ENCODE results near the gene CCDC15.
"Not testable (repeated sequence)": the region's sequence is repeated elsewhere in the genome, so short reads cannot be mapped to it uniquely, and the experiment has no call there.

The CCDC15 gene

DNA sequence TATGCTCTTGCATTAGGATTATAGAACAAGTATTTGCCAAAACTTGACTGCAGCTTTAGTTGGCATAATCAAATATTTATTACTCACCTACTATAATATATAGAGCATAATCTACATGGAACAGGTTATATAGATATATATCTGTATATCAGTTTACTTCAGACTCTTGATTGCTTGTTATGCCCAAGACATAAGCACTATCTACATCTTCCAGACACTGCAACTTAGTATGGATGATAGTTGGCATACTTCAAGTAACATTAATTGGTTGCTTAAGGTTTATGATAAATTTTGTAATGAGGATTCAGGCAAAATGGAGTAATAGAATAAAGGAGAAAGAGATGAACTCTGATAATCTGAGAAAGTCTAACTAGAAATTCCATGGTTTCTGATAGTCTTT is 1.0 kb downstream of the CCDC15 start:
- Histone ChIP-seq H2AFZ (ENCODE audit: low read depth, low read length) (peak overlapping the region; percentile 72; the same call in 1 of the 2 replicates), H3K4me2 (ENCODE audit: insufficient read depth, low read length) (peak overlapping the region; percentile 83)
- no peak for DNase-seq

DNA sequence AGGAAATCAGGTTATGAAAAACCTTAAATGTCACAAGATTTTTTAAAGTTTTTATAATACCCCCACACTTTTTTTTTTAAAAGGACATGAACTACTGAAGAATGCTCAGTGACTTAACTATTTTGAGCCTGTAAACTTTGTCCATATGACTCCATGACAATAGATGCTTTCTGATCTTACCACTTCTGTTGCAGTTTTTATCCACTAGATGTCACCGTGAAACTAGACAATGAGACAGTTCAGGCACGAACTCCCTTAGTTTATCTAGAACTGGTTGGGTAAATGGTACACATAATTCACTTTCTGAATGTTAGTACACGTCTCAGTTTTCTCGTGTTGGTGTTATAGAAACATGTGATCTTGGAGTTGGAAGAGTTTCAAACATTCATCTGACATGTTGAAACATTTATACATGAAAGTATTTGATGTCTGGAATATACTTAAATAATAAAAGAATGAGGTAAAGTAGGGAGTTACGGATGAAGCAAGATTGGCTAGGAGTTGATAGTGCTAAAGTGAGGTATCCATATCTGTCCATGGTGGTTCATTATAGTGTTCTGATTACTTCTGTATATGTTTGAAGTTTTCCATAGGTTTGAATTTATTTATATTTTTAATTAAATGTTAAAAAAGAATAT is 8.1 kb downstream of the CCDC15 start:
- H3K9me3 ChIP-seq (ENCODE audit: insufficient read depth, low read length, severe bottlenecking), result no peaks in the 10 kb centered on the region
- H3K9ac ChIP-seq (ENCODE audit: low read depth, low read length), result no peak overlapping the region
- no peak for TF ChIP-seq EZH2 (IDR thresholded peaks at IDR 0.05; ENCODE audit: borderline replicate concordance, low read depth, low read length, severe bottlenecking)
- TF ChIP-seq, protein P1, sequence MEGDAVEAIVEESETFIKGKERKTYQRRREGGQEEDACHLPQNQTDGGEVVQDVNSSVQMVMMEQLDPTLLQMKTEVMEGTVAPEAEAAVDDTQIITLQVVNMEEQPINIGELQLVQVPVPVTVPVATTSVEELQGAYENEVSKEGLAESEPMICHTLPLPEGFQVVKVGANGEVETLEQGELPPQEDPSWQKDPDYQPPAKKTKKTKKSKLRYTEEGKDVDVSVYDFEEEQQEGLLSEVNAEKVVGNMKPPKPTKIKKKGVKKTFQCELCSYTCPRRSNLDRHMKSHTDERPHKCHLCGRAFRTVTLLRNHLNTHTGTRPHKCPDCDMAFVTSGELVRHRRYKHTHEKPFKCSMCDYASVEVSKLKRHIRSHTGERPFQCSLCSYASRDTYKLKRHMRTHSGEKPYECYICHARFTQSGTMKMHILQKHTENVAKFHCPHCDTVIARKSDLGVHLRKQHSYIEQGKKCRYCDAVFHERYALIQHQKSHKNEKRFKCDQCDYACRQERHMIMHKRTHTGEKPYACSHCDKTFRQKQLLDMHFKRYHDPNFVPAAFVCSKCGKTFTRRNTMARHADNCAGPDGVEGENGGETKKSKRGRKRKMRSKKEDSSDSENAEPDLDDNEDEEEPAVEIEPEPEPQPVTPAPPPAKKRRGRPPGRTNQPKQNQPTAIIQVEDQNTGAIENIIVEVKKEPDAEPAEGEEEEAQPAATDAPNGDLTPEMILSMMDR (IDR thresholded peaks at IDR 0.05; ENCODE audit: borderline replicate concordance, extremely low read depth, low read length, poor library complexity, severe bottlenecking), result peak; percentile 88
- H2AFZ ChIP-seq (ENCODE audit: low read depth, low read length), result no peak overlapping the region
- H3K36me3 ChIP-seq (ENCODE audit: insufficient read depth, low read length), result peaks cover 5% of the 10 kb centered on the region; the same call in 1 of the 2 replicates
- no peak overlapping the region for H3K4me2 ChIP-seq (ENCODE audit: insufficient read depth, low read length)
- H3K27ac ChIP-seq (ENCODE audit: low read length), result no peak overlapping the region
- H3K4me3 ChIP-seq (ENCODE audit: low read depth in 1 of 2, low read length in 2 of 2), result no peak overlapping the region
- no peaks in the 10 kb centered on the region for H3K79me2 ChIP-seq (ENCODE audit: insufficient read depth, low read length)
- no peaks in the 10 kb centered on the region for H3K4me1 ChIP-seq (ENCODE audit: insufficient read depth, low read length)
- no peaks in the 10 kb centered on the region for H3K27me3 ChIP-seq (ENCODE audit: insufficient read depth, low read length, poor library complexity)
- ATAC-seq (ENCODE audit: insufficient read depth, low read depth) (peak; percentile 98), DNase-seq (peak; percentile 24)
- no peaks in the 10 kb centered on the region for H4K20me1 ChIP-seq (ENCODE audit: insufficient read depth, low read length)

More for the DNA sequence above, 1.0 kb downstream of the CCDC15 start:
- Histone ChIP-seq H3K79me2 (ENCODE audit: insufficient read depth, low read length) (peaks cover 4% of the 10 kb centered on the region), H3K9ac (ENCODE audit: low read depth, low read length) (peak overlapping the region; percentile 72), H3K36me3 (ENCODE audit: insufficient read depth, low read length) (peaks cover 5% of the 10 kb centered on the region; the same call in 1 of the 2 replicates), H3K4me3 (ENCODE audit: low read depth in 1 of 2, low read length in 2 of 2) (peak overlapping the region; percentile 65 to 86; a peak in 3 of 4 replicates), H3K27me3 (ENCODE audit: insufficient read depth, low read length, poor library complexity) (no peaks in the 10 kb centered on the region), H3K4me1 (ENCODE audit: insufficient read depth, low read length) (peaks cover 51% of the 10 kb centered on the region), H4K20me1 (ENCODE audit: insufficient read depth, low read length) (no peaks in the 10 kb centered on the region), H3K9me3 (ENCODE audit: insufficient read depth, low read length, severe bottlenecking) (no peaks in the 10 kb centered on the region), H3K27ac (ENCODE audit: low read length) (peak overlapping the region; percentile 84)
- ATAC-seq (ENCODE audit: insufficient read depth, low read depth), result no peak
- no peak for TF ChIP-seq EZH2 (IDR thresholded peaks at IDR 0.05; ENCODE audit: borderline replicate concordance, low read depth, low read length, severe bottlenecking)
- TF ChIP-seq, protein P1 (IDR thresholded peaks at IDR 0.05; ENCODE audit: borderline replicate concordance, extremely low read depth, low read length, poor library complexity, severe bottlenecking), result no peak

DNA sequence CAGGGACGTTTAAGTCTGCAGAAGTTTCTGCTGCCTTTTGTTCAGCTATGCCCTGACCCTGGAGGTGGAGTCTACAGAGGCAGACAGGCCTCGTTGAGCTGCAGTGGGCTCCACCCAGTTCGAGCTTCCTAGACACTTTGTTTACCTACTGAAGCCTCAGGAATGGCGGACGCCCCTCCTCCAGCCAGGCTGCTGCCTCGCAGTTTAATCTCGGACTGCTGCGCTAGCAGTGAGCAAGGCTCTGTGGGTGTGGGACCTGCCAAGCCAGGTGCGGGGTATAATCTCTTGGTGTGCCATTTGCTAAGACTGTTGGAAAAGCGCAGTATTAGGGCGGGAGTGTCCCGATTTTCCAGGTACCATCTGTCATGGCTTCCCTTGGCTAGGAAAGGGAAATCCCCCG is 14.2 kb downstream of the CCDC15 start:
- not testable (repeated sequence) for H3K9me3 ChIP-seq (ENCODE audit: insufficient read depth, low read length, severe bottlenecking); H3K27ac ChIP-seq (ENCODE audit: low read length); H3K27me3 ChIP-seq (ENCODE audit: insufficient read depth, low read length, poor library complexity); H4K20me1 ChIP-seq (ENCODE audit: insufficient read depth, low read length); ATAC-seq (ENCODE audit: insufficient read depth, low read depth); H3K9ac ChIP-seq (ENCODE audit: low read depth, low read length); H2AFZ ChIP-seq (ENCODE audit: low read depth, low read length); DNase-seq; H3K36me3 ChIP-seq (ENCODE audit: insufficient read depth, low read length); H3K4me1 ChIP-seq (ENCODE audit: insufficient read depth, low read length); H3K4me3 ChIP-seq (ENCODE audit: low read depth in 1 of 2, low read length in 2 of 2); H3K79me2 ChIP-seq (ENCODE audit: insufficient read depth, low read length); H3K4me2 ChIP-seq (ENCODE audit: insufficient read depth, low read length)

DNA sequence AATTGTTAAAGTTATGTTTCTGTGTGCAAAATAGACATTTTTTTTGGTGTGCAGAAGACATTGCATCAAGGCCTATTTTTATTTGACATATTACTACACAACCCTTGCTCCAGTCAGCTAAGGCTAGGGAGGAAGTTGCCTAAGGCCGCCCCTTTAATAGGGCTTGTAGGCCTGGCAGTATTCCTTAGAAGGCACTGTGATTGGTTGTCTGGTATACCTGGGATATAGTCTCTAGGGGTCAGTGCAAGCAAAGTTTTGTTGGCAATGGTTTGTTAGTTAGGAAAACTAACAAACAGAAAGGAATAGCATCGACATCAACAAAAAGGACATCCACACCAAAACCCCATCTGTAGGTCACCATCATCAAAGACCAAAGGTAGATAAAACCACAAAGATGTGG is 16.9 kb downstream of the CCDC15 start:
- H3K4me3 ChIP-seq (ENCODE audit: low read depth in 1 of 2, low read length in 2 of 2), result no peak overlapping the region
- ATAC-seq (ENCODE audit: insufficient read depth, low read depth) (no peak), DNase-seq (no peak)
- TF ChIP-seq, protein P1 (IDR thresholded peaks at IDR 0.05; ENCODE audit: borderline replicate concordance, extremely low read depth, low read length, poor library complexity, severe bottlenecking), result no peak
- TF ChIP-seq EZH2 (IDR thresholded peaks at IDR 0.05; ENCODE audit: borderline replicate concordance, low read depth, low read length, severe bottlenecking), result no peak
- no peak overlapping the region for H3K9ac ChIP-seq (ENCODE audit: low read depth, low read length)
- no peaks in the 10 kb centered on the region for H3K4me1 ChIP-seq (ENCODE audit: insufficient read depth, low read length)
- no peak overlapping the region for H3K27ac ChIP-seq (ENCODE audit: low read length)
- no peaks in the 10 kb centered on the region for H4K20me1 ChIP-seq (ENCODE audit: insufficient read depth, low read length)
- no peaks in the 10 kb centered on the region for H3K27me3 ChIP-seq (ENCODE audit: insufficient read depth, low read length, poor library complexity)
- no peaks in the 10 kb centered on the region for H3K9me3 ChIP-seq (ENCODE audit: insufficient read depth, low read length, severe bottlenecking)
- H3K4me2 ChIP-seq (ENCODE audit: insufficient read depth, low read length), result no peak overlapping the region
- peaks cover 6% of the 10 kb centered on the region; the same call in 1 of the 2 replicates for H3K36me3 ChIP-seq (ENCODE audit: insufficient read depth, low read length)
- H2AFZ ChIP-seq (ENCODE audit: low read depth, low read length), result no peak overlapping the region
- no peaks in the 10 kb centered on the region for H3K79me2 ChIP-seq (ENCODE audit: insufficient read depth, low read length)
